ENCODE data around the gene ELFN1.

- TF ChIP-seq, protein P1, sequence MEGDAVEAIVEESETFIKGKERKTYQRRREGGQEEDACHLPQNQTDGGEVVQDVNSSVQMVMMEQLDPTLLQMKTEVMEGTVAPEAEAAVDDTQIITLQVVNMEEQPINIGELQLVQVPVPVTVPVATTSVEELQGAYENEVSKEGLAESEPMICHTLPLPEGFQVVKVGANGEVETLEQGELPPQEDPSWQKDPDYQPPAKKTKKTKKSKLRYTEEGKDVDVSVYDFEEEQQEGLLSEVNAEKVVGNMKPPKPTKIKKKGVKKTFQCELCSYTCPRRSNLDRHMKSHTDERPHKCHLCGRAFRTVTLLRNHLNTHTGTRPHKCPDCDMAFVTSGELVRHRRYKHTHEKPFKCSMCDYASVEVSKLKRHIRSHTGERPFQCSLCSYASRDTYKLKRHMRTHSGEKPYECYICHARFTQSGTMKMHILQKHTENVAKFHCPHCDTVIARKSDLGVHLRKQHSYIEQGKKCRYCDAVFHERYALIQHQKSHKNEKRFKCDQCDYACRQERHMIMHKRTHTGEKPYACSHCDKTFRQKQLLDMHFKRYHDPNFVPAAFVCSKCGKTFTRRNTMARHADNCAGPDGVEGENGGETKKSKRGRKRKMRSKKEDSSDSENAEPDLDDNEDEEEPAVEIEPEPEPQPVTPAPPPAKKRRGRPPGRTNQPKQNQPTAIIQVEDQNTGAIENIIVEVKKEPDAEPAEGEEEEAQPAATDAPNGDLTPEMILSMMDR (IDR thresholded peaks at IDR 0.05; ENCODE audit: low read depth, low read length) = no peak
- no peak for TF ChIP-seq MAX (IDR thresholded peaks at IDR 0.05; ENCODE audit: low read depth, low read length)
Measured at GRCh38 chr7:1666317-1666822, 3.7 kb upstream of the ELFN1 start.
